Activated naive CD8-positive, alpha-beta T cell treated with anti-CD3 and anti-CD28 coated beads for 36 hours (primary cell): ENCODE data around the gene MED15. TPM values are rescaled to one million over a fixed set of nuclear protein-coding genes. Genes with fewer than 3 reads are reported as not detected.

Experiments
- DNase-seq: peaks from one replicate; pipeline ENCODE4 v3.0.0; 2021
- H3K27ac Mint-ChIP-seq: one replicate; pipeline ENCODE4 v1.8.0; 2022; ENCODE audit warnings: mild to moderate bottlenecking, moderate library complexity, mixed read lengths
- H3K27me3 Mint-ChIP-seq: one replicate; pipeline ENCODE4 v1.8.0; 2022; ENCODE audit warnings: mild to moderate bottlenecking, mixed read lengths
- H3K36me3 Mint-ChIP-seq: one replicate; pipeline ENCODE4 v1.8.0; 2021; ENCODE audit warnings: mild to moderate bottlenecking, mixed read lengths
- H3K4me1 Mint-ChIP-seq: one replicate; pipeline ENCODE4 v1.8.0; 2021; ENCODE audit warnings: mixed read lengths
- H3K4me3 Mint-ChIP-seq: one replicate; pipeline ENCODE4 v1.8.0; 2022; ENCODE audit warnings: mild to moderate bottlenecking, moderate library complexity, mixed read lengths
- H3K9me3 Mint-ChIP-seq: one replicate; pipeline ENCODE4 v1.8.0; 2022; ENCODE audit warnings: mixed read lengths
- total RNA-seq, 2 experiments: library from RNA; stranded (reverse); gene quantifications; one replicate each; pipeline ENCODE4 v1.2.3, GENCODE V29; 2021

The MED15 gene
- total RNA-seq, 2 experiments from 2014 or later: 91.1 to 91.8 TPM

DNA sequence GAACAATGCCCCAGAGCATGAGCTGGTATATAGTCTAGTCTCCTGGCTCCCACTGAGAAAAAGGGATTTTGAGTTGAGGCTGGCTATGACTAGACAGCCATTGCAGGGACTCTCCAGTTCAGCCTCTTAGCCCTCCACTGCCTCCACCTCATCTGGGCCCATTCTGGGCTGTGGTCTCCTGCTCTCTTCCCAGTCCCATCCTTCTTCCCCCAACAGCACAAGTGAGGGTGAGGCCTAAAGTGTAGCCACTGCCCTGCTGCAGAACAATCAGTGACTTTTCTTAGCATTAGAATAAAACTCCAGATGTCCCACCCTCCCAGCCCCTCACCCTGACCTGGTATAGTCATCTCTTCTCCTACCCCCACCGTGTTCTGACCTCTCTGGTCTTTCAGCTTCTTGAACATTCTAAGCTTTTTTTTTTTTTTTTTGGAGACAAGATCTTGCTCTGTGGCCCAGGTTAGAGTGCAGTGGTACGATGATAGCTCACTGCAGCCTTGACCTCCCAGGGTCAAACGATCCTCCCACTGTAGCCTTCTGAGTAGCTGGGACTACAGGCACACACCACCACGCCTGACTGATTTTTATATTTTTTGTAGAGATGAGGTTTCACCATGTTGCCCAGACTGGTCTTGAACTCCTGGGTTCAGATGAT lies 4.3 kb downstream of the MED15 start:
- H3K9me3 Mint-ChIP-seq: no peaks in the 10 kb centered on the region
- peaks cover 67% of the 10 kb centered on the region for H3K4me1 Mint-ChIP-seq
- H3K27me3 Mint-ChIP-seq: no peaks in the 10 kb centered on the region
- no peak overlapping the region for H3K4me3 Mint-ChIP-seq
- peaks cover 42% of the 10 kb centered on the region for H3K36me3 Mint-ChIP-seq
- no peak overlapping the region for H3K27ac Mint-ChIP-seq
- DNase-seq: no peak

DNA sequence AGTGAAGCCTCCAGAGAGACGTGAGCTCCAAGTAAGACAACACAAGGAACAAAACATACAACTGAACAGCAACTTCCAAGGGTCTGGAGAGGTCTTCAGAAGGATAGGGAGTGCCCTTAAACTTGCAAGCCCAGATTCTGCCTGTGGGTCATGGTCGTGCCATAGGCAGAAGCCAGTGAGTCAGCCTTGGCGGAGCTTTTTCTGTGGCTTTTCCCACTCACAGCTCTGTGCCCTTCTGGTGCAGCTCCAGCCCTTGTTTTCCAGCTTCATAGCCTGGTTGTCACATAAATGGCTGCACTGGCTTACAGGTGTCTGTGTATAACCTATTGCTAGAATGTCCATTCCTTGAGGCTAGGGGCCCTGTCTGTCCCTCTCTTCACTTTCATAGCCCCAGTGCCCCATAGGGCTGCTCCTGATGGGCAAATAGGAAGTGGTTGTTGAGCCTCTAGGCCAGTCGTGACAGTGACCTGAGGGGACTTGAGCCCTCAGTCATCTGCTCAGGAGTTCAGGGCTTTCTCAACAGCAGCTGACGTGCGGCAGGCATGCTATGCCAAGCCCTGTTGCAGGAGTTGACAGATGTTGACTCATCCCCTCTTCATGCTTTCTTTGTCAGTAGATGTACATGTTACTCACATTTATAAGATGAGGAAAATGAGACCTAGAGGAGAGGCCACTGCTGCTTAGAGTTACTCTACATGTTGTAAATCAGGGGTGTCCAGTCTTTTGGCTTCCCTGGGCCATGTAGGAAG lies 7.4 kb downstream of the MED15 start:
- peaks cover 64% of the 10 kb centered on the region for H3K4me1 Mint-ChIP-seq
- H3K27ac Mint-ChIP-seq: no peak overlapping the region
- no peaks in the 10 kb centered on the region for H3K9me3 Mint-ChIP-seq
- peaks cover 41% of the 10 kb centered on the region for H3K36me3 Mint-ChIP-seq
- H3K27me3 Mint-ChIP-seq: no peaks in the 10 kb centered on the region
- DNase-seq: no peak
- no peak overlapping the region for H3K4me3 Mint-ChIP-seq

DNA sequence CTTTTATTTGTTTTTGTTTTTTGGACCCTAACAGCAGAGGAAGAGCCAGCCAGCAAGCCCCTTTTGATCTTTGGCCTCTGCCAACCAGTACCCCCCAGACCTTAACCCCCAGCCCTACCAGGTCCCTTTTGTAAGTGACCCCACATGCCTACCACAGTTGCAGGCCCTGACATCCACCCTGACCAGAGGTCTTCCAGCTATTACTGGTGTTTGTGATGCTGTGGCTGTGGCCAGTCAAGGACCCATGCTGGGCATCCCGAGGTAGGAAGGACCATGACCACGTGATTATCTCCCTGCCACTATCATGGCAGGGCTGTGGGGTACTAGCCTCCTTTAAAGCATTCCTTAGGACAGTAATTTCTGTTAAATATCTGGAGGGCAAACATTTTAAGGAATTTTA lies 9.0 kb downstream of the MED15 start:
- no peak overlapping the region for H3K27ac Mint-ChIP-seq
- no peak overlapping the region for H3K4me3 Mint-ChIP-seq
- no peak for DNase-seq
- no peaks in the 10 kb centered on the region for H3K9me3 Mint-ChIP-seq
- peaks cover 60% of the 10 kb centered on the region for H3K4me1 Mint-ChIP-seq
- no peaks in the 10 kb centered on the region for H3K27me3 Mint-ChIP-seq
- peaks cover 48% of the 10 kb centered on the region for H3K36me3 Mint-ChIP-seq

DNA sequence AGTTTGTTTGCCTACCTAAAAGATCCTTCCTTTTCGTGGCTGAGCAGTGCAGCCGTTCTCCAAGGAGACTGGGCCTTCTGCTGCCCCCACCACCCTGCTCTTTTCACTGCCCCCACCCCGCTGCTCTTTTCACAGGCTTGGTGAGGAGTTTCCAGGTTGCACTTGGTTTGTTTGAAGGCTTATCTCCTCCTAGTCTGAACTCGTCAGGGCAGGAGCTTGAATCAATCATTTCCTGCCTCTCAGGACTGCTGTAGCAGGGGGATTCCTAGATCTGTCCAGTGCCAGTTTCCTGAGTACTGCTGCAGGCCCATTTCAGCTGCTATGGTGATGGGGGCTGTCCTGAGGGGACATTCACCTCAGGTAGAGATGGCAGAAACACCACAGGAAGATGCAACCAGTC lies 10.0 kb downstream of the MED15 start:
- no peak for DNase-seq
- Mint-ChIP-seq H3K9me3 (no peaks in the 10 kb centered on the region), H3K36me3 (peaks cover 47% of the 10 kb centered on the region), H3K4me1 (peaks cover 57% of the 10 kb centered on the region), H3K27me3 (no peaks in the 10 kb centered on the region), H3K4me3 (no peak overlapping the region), H3K27ac (peak overlapping the region; percentile 64)

DNA sequence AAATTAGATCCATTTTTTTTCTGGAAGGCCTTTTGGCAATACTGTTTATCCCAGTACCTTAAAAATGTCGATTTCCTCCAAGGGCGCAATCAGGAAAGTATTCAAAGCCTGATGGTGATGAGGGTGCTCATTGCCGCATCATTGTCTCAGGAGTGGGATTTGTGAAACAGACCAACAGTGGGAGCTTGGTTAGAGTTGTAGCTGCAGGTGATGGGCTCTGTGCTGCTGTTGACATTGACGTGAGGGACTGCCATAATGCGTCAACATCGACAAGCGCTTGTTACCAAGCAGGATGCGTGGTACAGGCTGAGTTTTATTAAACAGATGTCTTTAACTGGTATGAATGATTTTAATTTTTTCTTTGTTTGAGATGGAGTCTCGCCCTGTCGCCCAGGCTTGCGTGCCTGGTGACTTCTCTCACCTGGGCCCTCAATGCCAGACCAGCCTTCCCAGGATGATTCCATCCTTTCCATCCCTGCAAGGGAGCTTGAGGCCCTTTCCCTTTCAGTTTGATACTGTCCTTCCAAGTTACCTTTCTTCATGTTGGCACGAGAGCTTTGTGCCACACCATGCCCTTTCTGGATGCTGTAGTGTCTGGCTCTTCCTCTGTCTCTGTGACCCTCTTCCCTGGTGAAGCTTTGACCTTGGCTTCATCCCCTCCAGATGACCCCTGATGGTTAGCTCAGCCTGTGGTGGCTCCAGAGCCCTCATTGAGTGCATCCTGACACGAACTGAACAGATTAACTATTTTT lies 10.6 kb downstream of the MED15 start:
- peaks cover 63% of the 10 kb centered on the region for H3K4me1 Mint-ChIP-seq
- peaks cover 49% of the 10 kb centered on the region for H3K36me3 Mint-ChIP-seq
- no peaks in the 10 kb centered on the region for H3K9me3 Mint-ChIP-seq
- DNase-seq: no peak
- H3K27me3 Mint-ChIP-seq: no peaks in the 10 kb centered on the region
- no peak overlapping the region for H3K4me3 Mint-ChIP-seq
- no peak overlapping the region for H3K27ac Mint-ChIP-seq

DNA sequence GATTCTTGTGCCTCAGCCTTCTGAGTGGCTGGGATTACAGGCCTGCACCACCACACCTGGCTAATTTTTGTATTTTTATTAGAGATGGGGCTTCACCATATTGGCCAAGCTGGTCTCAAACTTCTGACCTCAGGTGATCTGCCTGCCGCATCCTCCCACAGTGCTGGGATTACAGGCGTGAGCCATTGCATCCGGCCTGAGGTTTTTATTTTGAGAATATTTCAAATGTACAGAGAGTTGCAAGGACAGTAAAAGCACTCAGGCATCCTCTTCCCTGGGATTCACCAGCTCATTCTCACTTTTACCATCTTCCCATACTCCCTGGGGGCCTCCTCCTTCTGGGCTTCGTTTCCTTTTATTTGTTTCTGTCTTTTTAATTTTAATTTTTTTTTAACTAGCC lies 12.1 kb downstream of the MED15 start:
- peaks cover 66% of the 10 kb centered on the region for H3K4me1 Mint-ChIP-seq
- H3K27me3 Mint-ChIP-seq: no peaks in the 10 kb centered on the region
- H3K9me3 Mint-ChIP-seq: no peaks in the 10 kb centered on the region
- no peak for DNase-seq
- no peak overlapping the region for H3K4me3 Mint-ChIP-seq
- H3K27ac Mint-ChIP-seq: peak overlapping the region; percentile 74
- H3K36me3 Mint-ChIP-seq: peaks cover 50% of the 10 kb centered on the region

DNA sequence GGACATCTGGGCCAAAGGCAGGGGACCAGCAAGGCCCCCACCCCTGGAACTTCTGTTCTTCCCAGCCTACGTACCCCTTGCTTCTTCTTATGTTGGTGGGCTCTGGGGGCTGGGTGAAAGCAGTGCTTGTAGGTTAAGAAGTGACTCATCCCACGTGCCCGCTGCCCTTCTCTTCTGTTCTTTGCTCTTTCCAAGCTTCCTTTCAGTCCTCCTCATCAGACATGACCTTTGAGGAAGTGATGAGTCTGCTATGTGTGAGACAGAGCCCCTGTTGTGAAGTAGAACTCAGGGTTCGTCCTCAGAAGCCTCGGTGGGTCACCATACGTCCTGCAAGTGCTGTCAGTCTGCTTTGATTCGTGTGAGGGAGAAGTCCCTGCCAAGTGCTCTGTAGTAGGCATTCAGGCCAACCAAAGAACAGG lies 12.7 kb downstream of the MED15 start:
- DNase-seq: peak; percentile 52
- H3K27ac Mint-ChIP-seq: peak overlapping the region; percentile 74
- no peaks in the 10 kb centered on the region for H3K9me3 Mint-ChIP-seq
- no peak overlapping the region for H3K4me3 Mint-ChIP-seq
- H3K27me3 Mint-ChIP-seq: no peaks in the 10 kb centered on the region
- peaks cover 47% of the 10 kb centered on the region for H3K36me3 Mint-ChIP-seq
- H3K4me1 Mint-ChIP-seq: peaks cover 66% of the 10 kb centered on the region

DNA sequence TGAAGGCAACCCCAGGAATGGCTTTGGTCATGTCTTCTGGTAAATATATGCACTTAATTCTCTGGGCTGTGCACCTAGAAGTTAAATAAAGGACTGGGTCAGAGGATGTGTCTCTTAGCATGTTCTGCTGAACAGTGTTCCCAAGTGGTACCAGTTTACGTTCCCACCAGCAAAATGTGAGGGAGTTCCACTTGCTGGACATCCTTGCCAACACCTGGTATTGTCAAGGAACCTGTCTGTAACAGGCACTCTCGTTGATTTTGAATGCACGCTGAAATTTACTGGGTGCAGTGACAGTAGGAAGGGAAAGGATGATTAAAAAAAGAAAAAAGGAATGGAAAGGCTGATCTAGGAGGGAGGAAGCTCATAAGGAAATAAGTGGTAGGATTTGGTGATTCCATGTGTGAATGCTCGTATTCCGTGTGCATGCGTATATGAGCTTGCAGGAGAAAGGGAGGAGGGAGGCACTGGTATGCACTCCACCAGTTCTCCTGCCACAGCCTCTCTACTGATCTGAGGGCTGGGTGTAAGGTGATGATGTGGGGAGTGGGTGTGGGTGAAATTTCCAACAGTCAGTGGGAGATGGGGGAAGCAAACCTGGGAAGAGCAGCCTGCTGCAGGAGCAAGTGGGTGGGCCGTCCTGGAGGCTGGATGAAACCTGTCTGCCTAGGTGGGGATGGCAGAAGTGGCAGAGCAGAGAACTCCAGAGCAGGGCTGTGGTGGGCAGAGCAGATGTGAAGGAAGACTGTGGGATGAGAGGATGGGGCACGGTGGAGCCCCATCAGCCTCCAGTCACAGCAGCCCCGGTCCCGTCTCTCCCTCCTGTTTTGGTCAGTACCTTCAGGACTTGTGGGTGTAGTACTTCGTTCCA lies 15.0 kb downstream of the MED15 start:
- Mint-ChIP-seq H3K4me1 (peaks cover 68% of the 10 kb centered on the region), H3K9me3 (no peaks in the 10 kb centered on the region), H3K27ac (peak overlapping the region; percentile 11), H3K4me3 (no peak overlapping the region), H3K27me3 (no peaks in the 10 kb centered on the region), H3K36me3 (peaks cover 44% of the 10 kb centered on the region)
- DNase-seq: no peak

DNA sequence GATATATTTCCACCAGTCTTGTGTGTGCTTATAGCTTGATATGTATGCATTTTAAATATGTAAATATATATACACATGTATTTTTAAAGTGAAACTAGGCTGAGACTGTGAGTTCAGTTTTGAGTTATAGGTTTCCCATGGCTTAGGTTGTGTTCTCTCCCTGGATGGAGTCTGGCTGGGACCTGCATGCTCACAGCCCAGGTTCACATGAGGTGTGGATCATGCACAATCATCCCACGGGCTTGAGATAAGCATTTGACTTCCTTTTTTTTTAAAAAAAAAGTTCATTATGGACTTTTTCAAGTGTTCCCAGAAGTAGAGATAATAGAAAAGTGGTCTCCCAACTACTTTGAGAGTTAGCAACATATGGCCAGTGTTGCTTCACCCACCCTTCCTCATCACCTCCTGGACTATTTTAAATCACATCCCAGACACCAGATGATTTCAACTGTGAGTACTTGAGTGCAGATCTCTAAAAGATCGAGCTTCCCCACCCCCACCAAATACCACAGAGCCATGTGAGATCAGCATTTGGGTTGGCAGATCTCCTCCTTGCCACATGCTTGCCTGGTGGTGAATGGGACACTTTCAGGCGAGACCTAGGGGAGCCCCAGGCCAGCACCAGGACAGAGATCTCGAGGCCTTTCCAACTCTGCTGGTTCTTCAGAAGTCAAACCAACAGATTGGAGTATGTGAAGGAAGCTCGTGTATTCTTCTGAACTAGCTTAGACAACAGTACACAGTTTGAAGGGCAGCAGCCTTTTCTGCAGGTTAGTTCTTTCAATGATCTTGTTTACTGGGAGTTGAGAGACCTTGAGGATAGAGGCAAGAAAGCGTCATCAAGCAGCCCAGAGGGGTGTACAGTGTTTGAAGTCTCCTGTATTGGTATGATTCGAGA lies 15.9 kb downstream of the MED15 start:
- H3K4me3 Mint-ChIP-seq: no peak overlapping the region
- H3K36me3 Mint-ChIP-seq: peaks cover 41% of the 10 kb centered on the region
- peak; percentile 17 for DNase-seq
- peaks cover 65% of the 10 kb centered on the region for H3K4me1 Mint-ChIP-seq
- no peaks in the 10 kb centered on the region for H3K27me3 Mint-ChIP-seq
- H3K27ac Mint-ChIP-seq: peak overlapping the region; percentile 82
- no peaks in the 10 kb centered on the region for H3K9me3 Mint-ChIP-seq

DNA sequence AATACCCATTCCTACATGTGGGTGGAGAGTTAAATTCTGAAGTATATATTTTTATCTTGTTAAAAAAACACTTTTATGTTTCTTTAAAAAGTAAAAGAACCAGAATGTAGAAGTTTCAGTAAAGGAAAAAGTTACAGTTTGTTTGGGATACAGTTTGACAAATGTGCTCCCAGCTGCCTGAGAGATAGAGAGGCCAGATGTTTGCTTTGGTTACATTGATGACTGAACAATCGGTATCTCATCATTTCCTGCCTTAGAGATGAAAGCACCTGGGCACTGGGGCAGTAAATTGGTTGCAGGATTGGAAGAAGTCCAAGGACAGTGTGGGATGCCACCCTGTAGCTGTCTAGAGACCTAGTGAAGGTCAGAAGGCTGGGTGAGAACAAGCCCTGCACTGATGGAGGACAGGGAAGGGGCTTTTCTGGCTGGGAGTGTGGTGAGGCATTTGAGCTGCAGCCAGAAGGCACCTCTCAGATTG lies 16.6 kb downstream of the MED15 start:
- DNase-seq: peak; percentile 39
- no peaks in the 10 kb centered on the region for H3K27me3 Mint-ChIP-seq
- peaks cover 63% of the 10 kb centered on the region for H3K4me1 Mint-ChIP-seq
- H3K9me3 Mint-ChIP-seq: no peaks in the 10 kb centered on the region
- H3K4me3 Mint-ChIP-seq: peak overlapping the region; percentile 55
- peak overlapping the region; percentile 89 for H3K27ac Mint-ChIP-seq
- H3K36me3 Mint-ChIP-seq: peaks cover 40% of the 10 kb centered on the region

DNA sequence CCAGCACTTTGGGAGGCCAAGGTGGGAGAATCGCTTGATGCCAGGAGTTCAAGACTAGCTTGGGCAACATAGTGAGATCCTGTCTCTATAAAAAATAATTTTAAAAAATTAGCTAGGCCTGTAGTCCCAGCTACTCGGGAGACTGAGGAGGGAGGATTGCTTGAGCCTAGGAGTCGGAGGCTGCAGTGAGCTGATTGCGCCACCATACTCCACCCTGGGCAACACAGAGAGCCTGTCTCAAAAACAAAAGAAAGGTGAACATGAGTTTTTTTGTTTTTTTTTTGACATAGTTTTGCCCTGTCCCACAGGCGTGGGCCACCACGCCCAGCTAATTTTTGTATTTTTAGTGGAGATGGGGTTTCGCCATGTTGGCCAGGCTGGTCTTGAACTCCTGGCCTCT lies 17.6 kb downstream of the MED15 start:
- no peak for DNase-seq
- H3K36me3 Mint-ChIP-seq: peaks cover 36% of the 10 kb centered on the region
- no peak overlapping the region for H3K27ac Mint-ChIP-seq
- no peak overlapping the region for H3K4me3 Mint-ChIP-seq
- no peaks in the 10 kb centered on the region for H3K27me3 Mint-ChIP-seq
- H3K9me3 Mint-ChIP-seq: no peaks in the 10 kb centered on the region
- H3K4me1 Mint-ChIP-seq: peaks cover 56% of the 10 kb centered on the region

DNA sequence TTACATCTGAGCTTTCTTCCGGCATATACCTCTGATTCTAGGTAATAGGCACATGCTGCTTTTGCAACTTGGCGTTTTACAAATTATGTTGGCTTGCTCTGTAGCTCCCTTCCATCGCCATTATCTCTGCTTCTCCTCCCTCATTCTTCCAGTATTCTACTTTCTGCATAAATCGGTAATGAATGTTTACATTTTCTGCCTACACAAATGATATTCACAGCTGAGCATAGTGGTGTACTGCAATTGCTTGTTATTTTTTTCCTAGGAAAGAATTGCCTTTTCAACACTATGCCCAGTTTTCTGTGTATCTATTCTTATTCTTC lies 18.9 kb downstream of the MED15 start:
- peaks cover 27% of the 10 kb centered on the region for H3K36me3 Mint-ChIP-seq
- H3K27ac Mint-ChIP-seq: no peak overlapping the region
- no peak for DNase-seq
- H3K27me3 Mint-ChIP-seq: no peaks in the 10 kb centered on the region
- peaks cover 56% of the 10 kb centered on the region for H3K4me1 Mint-ChIP-seq
- no peaks in the 10 kb centered on the region for H3K9me3 Mint-ChIP-seq
- no peak overlapping the region for H3K4me3 Mint-ChIP-seq

DNA sequence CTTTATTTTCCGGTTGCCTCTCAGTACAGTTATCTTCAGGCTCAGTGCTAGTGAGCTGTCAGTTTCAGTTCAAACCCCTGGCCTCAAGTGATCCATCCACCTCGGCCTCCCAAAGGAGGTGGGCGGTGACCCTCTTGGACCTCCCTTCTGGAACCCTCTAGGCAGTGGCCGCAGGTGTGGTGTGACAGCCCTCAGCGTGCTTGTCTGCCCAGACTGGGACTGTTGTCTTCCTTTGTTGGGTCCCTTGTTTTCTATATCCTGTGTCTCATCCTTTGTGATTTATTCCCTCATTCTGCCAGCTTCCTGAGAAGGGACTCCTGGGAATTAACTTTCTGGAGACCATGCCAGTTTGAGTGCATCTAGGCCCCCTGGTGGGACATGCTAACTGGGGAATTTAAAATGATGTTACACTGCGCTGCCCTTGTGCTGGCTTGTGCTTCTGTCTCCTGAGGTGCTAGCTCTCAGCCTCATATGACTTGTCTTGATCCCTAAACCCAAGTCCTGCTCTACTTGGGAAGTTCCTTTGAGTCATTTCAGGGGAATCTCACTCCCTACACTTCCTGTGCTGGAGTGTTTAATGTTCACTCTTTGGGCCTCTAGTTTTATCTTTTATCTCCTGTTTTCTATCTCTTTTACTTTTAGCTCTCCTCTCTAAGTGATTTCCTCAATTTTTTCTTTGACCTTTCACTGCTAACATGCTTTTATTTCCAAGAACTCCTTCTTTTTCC lies 19.4 kb downstream of the MED15 start:
- H3K27me3 Mint-ChIP-seq: no peaks in the 10 kb centered on the region
- peaks cover 27% of the 10 kb centered on the region for H3K36me3 Mint-ChIP-seq
- no peak overlapping the region for H3K27ac Mint-ChIP-seq
- no peak overlapping the region for H3K4me3 Mint-ChIP-seq
- no peaks in the 10 kb centered on the region for H3K9me3 Mint-ChIP-seq
- DNase-seq: no peak
- H3K4me1 Mint-ChIP-seq: peaks cover 61% of the 10 kb centered on the region
